KG1 (cell line): ENCODE results near the gene PDE4D.
"Not testable (repeated sequence)": the region's sequence is repeated elsewhere in the genome, so short reads cannot be mapped to it uniquely, and the experiment has no call there.

ENCODE experiments used
- DNase-seq: peaks from one replicate; lab custom pipeline; 2025; lab: John Stamatoyannopoulos, UW

PDE4D gene

GRCh38 chr5:59607138-59607765 is 286.3 kb downstream of the PDE4D start:
- DNase-seq, result no peak

DNA sequence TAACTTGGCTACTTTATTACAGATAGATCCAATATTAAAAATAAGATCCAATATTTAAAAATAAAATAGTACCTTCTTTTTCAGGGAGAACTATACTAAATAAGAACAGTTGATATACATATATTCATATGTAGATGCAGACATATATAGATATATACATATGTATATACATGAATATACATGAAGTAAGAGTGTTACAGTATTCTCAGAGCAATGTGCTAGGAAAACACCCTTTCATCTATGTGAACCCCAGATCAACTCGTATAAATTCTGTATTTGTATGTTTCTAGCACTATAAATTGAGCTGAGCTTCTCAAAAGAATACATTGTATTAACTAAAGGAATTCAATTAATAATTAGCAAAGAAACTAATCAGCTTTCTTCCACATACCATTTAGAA is 287.6 kb downstream of the PDE4D start:
- DNase-seq, result no peak

- DNase-seq, result no peak
Measured at GRCh38 chr5:59604111-59604510, 289.4 kb downstream of the PDE4D start.

DNA sequence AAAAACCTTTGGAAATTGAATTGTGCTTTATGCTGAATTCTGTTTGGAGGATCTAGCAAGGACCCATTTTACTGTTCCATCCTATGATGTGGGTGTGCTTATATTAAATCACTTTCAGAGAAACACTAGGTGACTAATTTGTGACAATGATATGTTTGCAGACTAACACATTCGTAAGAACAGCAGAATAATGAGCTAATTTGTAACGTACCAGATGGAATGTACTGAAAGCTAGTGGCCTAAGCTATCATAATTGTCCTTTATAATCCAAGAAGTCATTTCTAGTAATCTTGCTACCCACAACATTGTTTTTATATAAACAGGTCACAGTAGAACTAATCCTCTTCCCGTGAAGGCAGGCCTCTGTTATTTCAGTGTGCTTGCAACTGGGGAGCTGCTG is 292.5 kb downstream of the PDE4D start:
- DNase-seq, result no peak

GRCh38 chr5:59600153-59600552 is 293.4 kb downstream of the PDE4D start:
- no peak for DNase-seq

- no peak for DNase-seq
Measured at GRCh38 chr5:59599729-59600128, 293.8 kb downstream of the PDE4D start.

DNA sequence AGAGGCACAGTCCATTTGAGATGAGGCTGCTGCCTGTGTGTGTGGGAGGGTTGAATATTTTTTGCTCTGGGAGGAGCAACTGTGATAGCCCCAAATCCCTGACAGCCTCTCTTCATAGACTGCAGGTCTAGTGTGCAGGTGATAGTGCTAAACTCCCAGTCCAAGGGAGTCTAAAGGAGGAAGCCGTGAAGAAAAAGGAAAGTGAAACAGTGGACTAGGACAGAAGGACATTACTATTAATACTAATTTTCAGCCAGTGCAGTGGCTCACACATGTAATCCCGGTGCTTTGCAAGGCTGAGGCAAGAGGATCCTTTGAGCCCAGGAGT is 295.0 kb downstream of the PDE4D start:
- DNase-seq, result no peak

DNA sequence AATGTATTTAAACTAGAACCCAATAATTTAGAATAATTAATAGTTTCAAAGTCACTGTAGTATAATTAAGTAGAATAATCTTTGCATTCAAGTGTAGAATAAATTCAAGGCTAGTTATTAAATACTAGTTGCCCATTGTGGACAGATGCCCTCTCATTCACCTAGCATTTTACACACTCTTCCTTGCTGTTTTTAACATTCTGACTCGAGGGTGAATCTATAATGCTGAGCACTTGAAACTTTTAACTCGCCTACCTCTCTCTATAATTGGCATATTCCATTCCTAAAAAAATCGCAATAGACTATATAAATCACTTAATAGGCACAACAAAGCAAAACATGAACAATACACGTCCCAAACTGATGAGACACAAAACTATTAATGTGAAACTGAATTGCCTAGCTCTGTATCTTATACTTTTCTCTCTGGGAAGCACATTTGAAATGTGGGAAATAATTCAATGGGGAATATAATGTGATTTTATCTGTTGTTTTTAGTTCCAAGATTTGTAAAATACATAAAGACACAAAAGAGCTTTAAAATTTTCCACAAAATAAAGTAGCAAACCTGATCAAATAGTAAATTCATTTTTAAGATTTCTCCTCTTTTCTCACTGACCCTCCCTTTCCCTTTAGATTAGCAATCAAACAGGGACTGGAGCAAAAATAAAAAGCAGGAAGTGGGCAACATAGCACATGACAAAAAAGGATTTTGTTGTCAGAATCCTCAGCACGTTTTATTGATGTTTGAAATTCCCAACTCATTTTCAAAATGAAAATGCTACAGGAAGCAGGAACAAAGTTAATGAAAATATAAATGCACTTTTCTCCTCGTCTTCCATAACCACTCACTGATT is 295.6 kb downstream of the PDE4D start:
- DNase-seq, result no peak

- no peak for DNase-seq
Measured at GRCh38 chr5:59596586-59597350, 296.8 kb downstream of the PDE4D start.

- DNase-seq, result not testable (repeated sequence)
Measured at GRCh38 chr5:59594118-59594517, 299.4 kb downstream of the PDE4D start.

GRCh38 chr5:59593439-59594007 is 300.0 kb downstream of the PDE4D start:
- no peak for DNase-seq

- no peak for DNase-seq
Measured at GRCh38 chr5:59592101-59592500, 301.4 kb downstream of the PDE4D start.

GRCh38 chr5:59591162-59591561 is 302.4 kb downstream of the PDE4D start:
- no peak for DNase-seq

DNA sequence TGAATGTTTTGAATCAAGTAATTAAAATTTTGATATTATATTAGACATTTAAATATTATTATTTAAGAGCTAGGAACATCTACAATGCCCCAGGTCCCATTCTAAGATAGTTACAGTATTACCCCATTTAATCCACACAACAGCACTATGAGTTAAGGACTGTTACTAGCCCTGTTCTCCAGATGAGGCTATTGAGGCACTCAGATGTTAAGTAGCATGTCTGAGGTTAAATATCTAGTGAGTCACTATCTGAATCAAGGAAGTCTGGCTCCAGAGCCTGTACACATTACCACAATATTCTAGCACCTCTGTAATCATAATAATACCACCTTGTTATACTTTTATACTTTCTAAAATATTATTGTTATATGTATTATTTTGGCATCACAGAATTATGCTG is 304.6 kb downstream of the PDE4D start:
- DNase-seq, result no peak

DNA sequence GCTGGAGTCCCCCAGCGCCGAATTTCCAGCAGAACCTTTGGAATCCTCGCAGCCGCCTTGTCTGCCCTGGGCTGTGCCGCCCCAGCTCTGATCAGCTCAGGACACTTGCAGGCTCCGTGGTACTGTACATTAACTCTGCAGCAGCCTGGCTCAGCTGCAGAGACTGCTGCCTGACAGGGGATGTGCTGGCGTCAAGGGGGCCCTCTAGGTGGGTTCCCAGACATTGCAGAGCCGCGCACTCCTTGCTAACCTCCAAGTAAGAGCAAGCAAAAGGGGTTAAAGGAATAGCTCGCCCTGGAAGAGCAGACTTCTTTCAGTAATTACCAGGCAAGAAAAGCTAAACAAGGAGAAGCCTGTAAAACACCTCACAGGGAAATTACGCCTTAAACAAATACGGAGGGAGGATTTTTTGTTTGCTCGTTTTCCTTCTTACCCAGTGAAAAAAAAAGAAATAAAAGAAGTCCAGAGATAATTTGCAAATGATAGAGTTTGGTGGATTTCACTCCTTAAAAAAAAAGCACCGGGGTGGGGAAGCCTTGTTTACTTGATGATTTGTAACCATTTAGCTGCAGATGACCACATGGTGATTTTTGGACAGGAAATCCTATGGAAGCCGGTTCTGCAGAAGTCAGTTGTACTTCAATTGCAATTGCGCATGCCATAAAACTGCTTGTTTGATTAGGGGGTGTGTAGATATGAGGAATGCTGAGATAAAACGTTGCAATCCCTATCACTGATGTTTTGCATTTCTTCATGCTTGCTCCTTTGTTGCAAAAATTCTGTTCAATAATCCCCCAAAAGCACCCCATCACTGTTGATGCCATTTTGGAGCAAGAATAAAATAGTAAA is 305.8 kb downstream of the PDE4D start:
- no peak for DNase-seq

- DNase-seq, result no peak
Measured at GRCh38 chr5:59586841-59587240, 306.7 kb downstream of the PDE4D start.

DNA sequence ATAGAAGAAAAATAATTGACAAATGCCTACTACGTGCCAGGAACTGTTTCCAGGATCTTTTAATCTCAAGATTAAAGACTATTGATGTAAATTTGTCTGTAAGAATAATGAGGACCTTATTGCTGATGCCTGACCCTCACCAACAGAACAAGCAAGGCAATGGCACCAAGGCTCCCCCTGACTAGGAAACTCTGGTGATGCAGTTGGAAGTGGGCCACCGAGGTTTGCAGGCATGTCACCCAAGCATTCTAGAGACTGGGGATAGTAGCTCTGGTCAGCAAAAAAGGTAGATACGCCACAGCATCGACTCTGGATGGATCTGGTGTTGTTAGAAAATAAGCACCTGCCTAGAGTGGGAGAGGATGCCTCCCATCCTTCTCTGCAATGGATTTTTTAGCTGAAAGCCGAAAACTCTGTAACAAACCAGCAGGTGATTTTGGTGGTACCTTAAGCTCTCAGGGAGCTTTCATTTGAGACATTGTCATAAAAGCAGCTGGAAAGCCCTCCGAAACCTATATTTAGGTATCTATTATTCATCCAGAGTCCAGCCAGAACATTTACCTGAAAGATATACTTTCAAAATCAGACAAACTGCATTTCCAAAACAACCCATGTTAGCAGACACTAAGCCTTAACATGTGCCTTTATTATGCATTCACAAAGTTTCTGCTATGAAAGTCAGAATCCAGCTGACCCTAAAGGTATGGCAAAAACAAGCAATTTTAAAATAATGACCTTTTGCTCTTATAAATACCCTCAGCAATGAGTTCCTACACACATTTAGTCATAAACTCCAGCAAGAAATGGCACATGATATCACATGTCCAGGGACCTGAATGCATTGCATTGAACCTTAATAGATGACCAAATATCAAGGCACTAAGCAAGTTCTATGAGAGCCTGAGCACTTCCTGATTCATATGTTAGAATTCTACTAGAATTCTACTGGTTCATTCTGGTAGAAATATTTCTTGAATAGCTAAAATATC is 308.4 kb downstream of the PDE4D start:
- no peak for DNase-seq

DNA sequence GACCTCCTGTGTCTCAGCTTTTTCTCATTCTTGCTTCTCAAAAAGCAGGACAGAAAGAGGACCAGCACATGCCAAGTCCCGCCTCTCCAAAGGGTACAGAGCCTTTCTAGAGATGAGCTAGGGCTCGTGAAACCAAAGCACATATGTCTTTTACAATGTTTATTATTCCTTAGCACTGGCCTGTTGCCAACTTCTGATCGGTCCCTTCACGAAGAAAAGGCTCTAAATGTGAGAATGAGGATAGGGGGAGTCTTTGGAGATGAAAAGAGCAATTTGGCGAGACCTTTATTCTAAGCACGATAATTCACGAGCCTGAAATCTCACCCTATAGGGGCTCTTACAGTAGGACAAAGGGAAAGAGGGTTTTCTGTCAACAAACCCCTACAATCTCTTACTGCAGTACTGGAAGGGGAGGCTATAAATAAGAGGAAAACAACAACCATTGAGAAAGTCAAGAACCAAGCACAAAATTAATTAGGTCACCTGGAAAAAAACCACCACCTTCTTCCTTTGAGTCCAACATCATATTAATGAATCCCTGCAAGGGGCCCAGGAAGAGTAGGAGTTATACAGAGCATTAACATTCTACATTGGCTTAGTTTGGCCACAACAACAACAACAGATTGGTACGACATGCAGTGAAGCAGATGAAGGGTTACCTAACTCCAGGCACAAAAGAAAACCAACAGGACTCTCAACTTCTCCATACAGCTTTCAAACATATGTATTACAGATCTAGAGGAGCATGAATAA is 309.5 kb downstream of the PDE4D start:
- no peak for DNase-seq

- DNase-seq, result no peak
Measured at GRCh38 chr5:59583151-59583809, 310.2 kb downstream of the PDE4D start.
